GM10266 (cell line): ENCODE measurements around the gene B4GALT1.

Experiments
- DNase-seq: peaks from one replicate; pipeline ENCODE4 v3.0.0; 2012; ENCODE audit errors: extremely low spot score
- TF ChIP-seq, protein P1 (sequence below): IDR thresholded peaks from 2 replicates; pipeline ENCODE4 v1.5.1; 2012; ENCODE audit warnings: mild to moderate bottlenecking, low read depth; ENCODE audit not compliant: control insufficient read depth, insufficient read depth; ENCODE audit errors: missing control alignments

B4GALT1 gene

DNA sequence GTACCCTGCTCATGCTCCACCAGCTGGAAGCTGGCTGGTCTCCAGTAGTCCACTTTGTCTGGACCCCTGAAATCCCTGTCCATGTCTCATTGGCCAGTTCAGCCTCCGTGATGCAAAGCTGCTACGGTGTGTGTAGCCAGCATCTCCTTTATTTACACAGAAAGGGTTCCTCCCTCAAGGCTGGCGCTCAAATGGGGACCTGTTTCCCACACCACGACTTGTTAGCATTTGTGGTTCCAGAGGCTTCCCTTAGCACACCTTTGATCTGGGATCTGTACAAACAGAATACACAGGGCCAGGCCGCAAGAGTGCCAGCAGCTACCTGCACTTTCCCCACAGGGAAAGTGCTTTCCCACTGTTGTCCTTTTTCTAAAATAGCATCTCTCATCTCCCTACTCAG lies 85.0 kb downstream of the B4GALT1 start:
- DNase-seq = no peak

DNA sequence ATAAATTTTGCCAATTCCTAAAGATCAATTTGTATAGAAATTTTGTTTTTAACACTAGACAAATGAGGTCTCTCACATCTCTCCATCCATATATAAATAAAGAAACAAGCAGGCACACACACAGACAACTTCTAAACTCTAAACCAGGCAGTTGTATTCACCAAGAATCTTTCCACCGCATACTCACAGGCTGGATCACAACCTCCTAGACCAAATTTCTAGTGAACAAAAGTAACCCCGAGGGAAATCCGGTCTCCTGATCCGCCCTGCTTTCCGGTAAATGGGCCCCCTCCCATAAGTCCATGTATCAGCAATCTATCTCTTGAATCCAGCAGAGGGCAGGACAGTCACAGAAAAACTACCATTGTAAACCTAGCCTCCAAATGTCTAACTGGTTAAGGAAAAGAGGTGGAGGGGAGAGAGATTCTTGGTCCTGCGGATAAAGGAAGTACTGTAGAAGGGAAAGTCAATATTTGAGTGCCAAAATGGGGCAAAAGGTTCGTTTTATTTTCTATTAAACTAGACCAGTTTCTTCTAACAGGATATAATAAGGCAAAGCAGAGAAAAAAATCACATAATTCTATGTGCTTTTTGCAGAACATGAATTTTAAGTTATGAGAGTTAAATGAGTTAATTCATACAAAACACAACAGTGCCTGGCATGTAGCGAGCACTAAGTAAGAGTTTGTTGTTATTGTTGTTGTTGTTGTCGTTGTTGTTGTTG lies 85.8 kb downstream of the B4GALT1 start:
- peak; percentile 79 for DNase-seq
- TF ChIP-seq, protein P1, sequence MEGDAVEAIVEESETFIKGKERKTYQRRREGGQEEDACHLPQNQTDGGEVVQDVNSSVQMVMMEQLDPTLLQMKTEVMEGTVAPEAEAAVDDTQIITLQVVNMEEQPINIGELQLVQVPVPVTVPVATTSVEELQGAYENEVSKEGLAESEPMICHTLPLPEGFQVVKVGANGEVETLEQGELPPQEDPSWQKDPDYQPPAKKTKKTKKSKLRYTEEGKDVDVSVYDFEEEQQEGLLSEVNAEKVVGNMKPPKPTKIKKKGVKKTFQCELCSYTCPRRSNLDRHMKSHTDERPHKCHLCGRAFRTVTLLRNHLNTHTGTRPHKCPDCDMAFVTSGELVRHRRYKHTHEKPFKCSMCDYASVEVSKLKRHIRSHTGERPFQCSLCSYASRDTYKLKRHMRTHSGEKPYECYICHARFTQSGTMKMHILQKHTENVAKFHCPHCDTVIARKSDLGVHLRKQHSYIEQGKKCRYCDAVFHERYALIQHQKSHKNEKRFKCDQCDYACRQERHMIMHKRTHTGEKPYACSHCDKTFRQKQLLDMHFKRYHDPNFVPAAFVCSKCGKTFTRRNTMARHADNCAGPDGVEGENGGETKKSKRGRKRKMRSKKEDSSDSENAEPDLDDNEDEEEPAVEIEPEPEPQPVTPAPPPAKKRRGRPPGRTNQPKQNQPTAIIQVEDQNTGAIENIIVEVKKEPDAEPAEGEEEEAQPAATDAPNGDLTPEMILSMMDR = peak; percentile 74

More for the DNA sequence above, 85.0 kb downstream of the B4GALT1 start:
- TF ChIP-seq, protein P1 = no peak

DNA sequence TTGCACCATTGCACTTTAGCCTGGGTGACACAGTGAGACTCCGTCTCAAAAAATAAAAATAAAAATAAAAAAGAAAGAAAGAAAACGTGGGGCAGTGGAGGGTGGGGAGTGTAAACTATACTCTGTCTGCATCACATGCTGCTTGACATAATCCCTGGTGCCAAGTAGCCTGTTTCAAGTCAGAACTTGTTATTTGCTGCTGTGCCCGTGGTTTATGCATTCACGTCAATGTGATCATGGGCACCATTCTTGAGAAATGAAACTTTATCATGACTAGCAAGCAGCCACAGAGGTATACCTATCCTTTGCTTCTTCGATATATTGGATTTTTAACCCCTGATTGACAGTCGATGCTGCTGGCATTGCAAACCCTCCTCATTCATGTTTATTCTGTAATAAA lies 86.6 kb downstream of the B4GALT1 start:
- TF ChIP-seq, protein P1 = no peak
- DNase-seq = no peak

DNA sequence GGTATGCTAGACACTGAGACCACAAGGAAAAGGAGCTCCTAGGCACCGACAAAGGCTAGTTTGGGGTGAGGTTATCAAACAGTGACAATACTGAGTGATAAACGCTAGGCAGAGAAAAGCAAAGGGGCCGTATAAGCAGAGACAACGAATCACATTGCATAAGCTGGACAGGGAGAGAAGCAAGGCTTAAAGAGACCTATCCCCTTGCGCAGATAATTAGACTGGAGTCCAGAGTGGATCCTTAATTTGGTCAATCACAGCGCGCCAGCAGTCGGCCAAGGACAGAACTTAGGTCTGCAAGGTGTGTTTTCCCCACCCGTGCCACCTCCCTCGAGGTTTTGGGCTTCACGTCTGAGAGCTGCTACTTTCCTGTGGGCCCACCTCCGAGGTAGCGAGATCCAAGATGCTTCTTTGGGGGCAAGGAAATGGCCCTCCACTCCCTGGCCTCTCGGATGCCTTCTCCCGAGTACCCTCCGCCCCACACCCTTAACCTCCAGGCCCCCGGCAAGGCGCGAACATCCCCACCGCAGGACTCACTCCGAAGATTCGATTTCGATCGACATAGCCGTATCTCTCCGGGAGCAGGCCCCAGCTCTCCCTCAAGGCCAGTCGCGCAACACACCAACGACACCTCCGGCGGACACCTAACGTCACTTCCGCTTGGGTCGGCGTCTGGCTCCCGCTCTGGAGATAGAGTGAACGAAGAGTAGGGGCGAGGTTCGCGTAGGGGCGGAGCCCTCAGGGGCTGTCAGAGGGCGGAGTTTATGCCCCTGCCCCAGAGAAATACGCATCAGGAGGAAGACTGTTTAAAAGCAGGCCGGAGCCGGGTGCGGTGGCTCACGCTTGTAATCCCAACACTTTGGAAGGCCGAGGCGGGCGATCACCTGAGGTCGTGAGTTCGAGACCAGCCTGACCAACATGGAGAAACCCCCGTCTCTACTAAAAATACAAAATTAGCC lies 90.8 kb downstream of the B4GALT1 start, which contains the start of gene SMU1:
TSS of gene SMU1 (minus strand) at position 629 of the 959 bp plus-strand sequence. CDS start at position 563, 66 bp downstream.
- DNase-seq = peak; percentile 93
- TF ChIP-seq, protein P1 = no peak

DNA sequence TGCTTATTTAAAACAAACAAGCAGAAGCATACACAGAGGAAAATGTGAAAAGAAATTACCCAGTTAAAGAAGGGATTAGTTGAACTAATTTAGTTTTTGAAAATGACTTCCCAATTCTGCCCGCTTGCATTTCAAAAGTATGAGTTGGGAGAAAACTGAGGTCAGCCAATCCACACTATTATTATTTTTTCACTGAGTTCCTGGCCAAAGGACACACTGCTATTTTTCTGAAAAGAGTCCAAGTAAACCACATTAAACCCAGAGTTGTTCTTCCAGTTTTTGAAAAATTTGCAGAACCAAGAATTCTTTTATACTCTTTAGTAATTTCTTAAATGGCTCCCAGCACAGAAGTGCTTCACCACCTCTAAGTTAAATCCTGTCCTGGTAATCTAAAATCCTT lies 98.1 kb downstream of the B4GALT1 start:
- no peak for DNase-seq
- TF ChIP-seq, protein P1 = no peak

DNA sequence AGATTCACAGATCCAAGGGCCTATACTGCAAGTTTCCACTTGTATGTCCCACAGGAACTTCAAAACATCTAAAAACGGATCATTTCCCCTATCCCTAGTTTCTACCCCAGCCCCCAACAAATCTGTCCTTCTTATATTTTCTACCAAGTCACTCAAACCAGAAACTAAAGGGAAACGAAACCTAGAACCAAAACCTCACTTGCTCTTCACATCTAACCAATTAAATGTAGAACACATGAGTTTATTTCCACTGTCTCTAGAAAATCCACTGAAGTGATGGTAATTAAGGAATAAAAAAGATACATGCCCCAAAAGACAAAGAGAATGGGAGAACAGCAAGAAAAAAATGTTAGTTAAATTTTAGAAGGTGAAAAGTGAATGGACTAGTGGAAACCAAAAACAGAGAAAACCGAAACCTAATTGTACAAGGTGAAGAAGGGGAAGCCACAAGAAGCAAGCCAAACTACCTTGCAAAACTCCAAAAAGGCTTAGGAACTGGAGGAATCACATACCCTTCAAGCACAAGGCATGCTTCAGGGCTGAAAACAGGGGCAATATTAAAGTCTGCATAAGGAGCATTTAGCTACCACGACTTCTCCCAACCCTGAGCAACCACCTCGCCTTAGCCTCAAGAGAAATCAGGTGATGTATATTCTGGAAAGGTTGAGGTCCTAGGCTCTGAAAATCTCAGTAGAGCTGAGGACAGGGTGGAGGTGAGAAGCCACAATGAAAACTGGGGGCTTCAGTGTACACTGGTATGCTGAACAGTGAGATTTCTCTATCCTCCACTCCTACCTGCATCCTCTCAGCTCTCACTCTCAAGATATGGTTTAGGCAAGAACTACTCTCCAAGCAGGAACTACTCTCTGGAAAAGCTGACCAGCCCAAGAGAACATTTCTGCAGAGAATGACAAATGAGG lies 101.7 kb downstream of the B4GALT1 start:
- TF ChIP-seq, protein P1 = no peak
- DNase-seq = no peak
